Astrocyte (in vitro differentiated cells and primary cell): Measurements from ENCODE around the gene SP6. TPM values are rescaled to one million over a fixed set of nuclear protein-coding genes. Genes with fewer than 3 reads are reported as not detected.
A peak's percentile ranks its signal among the peaks of the same experiment; 100 is the strongest.

Experiments used
- DNase-seq: peaks from one replicate; pipeline ENCODE4 v3.0.0-alpha.2; 2010; ENCODE audit warnings: low read depth
- FAIRE-seq: peaks from 2 replicates; lab custom pipeline; 2011; peaks lifted over from hg19 to GRCh38; lab: Jason Lieb, UNC
- H2AFZ ChIP-seq: 2 replicates; pipeline ENCODE4 v1.6.0; 2012; ENCODE audit warnings: low read depth, low read length, inconsistent platforms
- H3K27ac ChIP-seq: 2 replicates; pipeline ENCODE4 v1.5.1; 2011; ENCODE audit warnings: low read depth, low read length, inconsistent platforms
- H3K27me3 ChIP-seq: 2 replicates; pipeline ENCODE4 v1.6.0; 2011; ENCODE audit warnings: low read length, inconsistent platforms; ENCODE audit not compliant: insufficient read depth
- H3K36me3 ChIP-seq: 2 replicates; pipeline ENCODE4 v1.5.1; 2011; ENCODE audit warnings: low read length, inconsistent platforms; ENCODE audit not compliant: insufficient read depth
- H3K4me1 ChIP-seq: 2 replicates; pipeline ENCODE4 v1.5.1; 2011; ENCODE audit warnings: low read length, inconsistent platforms; ENCODE audit not compliant: insufficient read depth
- H3K4me2 ChIP-seq: 2 replicates; pipeline ENCODE4 v1.6.0; 2012; ENCODE audit warnings: low read length, inconsistent platforms
- H3K4me3 ChIP-seq: 2 replicates; pipeline ENCODE4 v1.5.1; 2011; ENCODE audit warnings: low read depth, mild to moderate bottlenecking, low read length, inconsistent platforms; ENCODE audit not compliant: insufficient read depth
- H3K79me2 ChIP-seq: 2 replicates; pipeline ENCODE4 v1.6.0; 2012; ENCODE audit warnings: mild to moderate bottlenecking, low read length, inconsistent platforms; ENCODE audit not compliant: insufficient read depth
- H3K9ac ChIP-seq: 2 replicates; pipeline ENCODE4 v1.6.0; 2012; ENCODE audit warnings: mild to moderate bottlenecking, low read length, inconsistent platforms
- H3K9me3 ChIP-seq: 2 replicates; pipeline ENCODE4 v1.5.1; 2012; ENCODE audit warnings: low read depth, mild to moderate bottlenecking, low read length, inconsistent platforms; ENCODE audit not compliant: insufficient read depth
- H4K20me1 ChIP-seq: 2 replicates; pipeline ENCODE4 v1.6.0; 2012; ENCODE audit warnings: low read length, inconsistent platforms; ENCODE audit not compliant: insufficient read depth
- H3K27ac Mint-ChIP-seq: one replicate; pipeline ENCODE4 v1.8.0; 2021; ENCODE audit warnings: mild to moderate bottlenecking, mixed read lengths; ENCODE audit not compliant: unreplicated experiment
- H3K27me3 Mint-ChIP-seq: one replicate; pipeline ENCODE4 v1.8.0; 2021; ENCODE audit warnings: low read depth, mixed read lengths; ENCODE audit not compliant: unreplicated experiment
- H3K36me3 Mint-ChIP-seq: one replicate; pipeline ENCODE4 v1.8.0; 2021; ENCODE audit warnings: low read depth, mixed read lengths; ENCODE audit not compliant: unreplicated experiment
- H3K4me1 Mint-ChIP-seq: one replicate; pipeline ENCODE4 v1.8.0; 2021; ENCODE audit warnings: low read depth, mixed read lengths; ENCODE audit not compliant: unreplicated experiment
- H3K4me3 Mint-ChIP-seq: one replicate; pipeline ENCODE4 v1.8.0; 2021; ENCODE audit warnings: mild to moderate bottlenecking, moderate library complexity, mixed read lengths; ENCODE audit not compliant: unreplicated experiment
- H3K9me3 Mint-ChIP-seq: one replicate; pipeline ENCODE4 v1.8.0; 2021; ENCODE audit warnings: mild to moderate bottlenecking, mixed read lengths; ENCODE audit not compliant: unreplicated experiment
- EZH2 ChIP-seq: IDR thresholded peaks from 2 replicates; pipeline ENCODE4 v1.6.1; 2012; ENCODE audit warnings: mild to moderate bottlenecking, low read length, inconsistent platforms; ENCODE audit not compliant: insufficient read depth
- total RNA-seq: library from RNA; stranded (reverse); gene quantifications from 2 replicates; pipeline ENCODE4 v1.2.1, GENCODE V29; 2021
- TF ChIP-seq, protein P1 (sequence below): IDR thresholded peaks from 2 replicates; pipeline ENCODE4 v1.5.1; 2011; ENCODE audit warnings: low read depth, mild to moderate bottlenecking, inconsistent platforms, low read length, moderate library complexity; ENCODE audit not compliant: insufficient read depth

SP6 gene
- total RNA-seq, 1 donor from 2014 or later: 1.6 TPM

DNA sequence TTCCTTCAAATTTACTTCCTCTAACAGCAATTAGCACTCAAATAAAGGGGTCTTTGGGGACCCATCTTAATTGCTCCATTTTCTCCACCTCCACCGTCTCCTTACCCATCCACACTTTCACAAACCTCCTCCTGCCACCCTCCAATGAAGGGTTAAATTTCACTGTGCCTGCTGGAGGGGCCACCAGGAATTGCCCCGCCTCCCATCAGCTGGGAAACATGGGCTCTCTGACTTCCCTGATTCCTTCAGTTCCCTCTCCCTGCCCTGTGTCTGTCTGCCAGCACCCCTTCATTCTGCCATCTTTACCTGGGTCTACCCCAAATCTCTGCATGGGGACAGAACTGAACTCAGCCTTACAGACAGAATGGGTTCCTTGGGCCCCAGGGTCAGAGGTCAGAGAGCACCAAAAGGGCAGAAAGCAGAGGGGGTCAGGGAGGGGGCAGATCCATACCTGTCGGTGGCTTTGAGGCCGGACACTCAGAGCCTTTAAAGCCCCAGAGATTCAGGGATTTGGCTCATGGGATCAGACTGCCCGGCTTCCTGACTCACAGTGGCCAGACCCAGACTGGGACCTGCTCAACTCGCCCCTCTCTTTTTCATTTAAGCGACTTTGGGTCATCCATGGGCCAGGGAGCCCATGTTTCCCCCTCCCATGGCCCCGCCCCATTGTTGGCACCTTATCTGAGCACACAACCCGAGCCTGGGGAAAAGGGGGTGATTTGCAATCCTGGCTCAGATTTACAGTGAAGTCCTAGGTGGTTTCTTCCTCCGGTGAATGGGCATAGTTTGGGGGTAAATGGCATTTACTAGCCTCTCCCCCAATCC lies 27.5 kb upstream of the SP6 start:
- no peak overlapping the region for H2AFZ ChIP-seq
- H3K27me3 Mint-ChIP-seq: peaks cover 18% of the 10 kb centered on the region
- H3K4me3 Mint-ChIP-seq: no peak overlapping the region
- peak overlapping the region; percentile 65 for H3K4me2 ChIP-seq
- no peaks in the 10 kb centered on the region for H3K9me3 ChIP-seq
- TF ChIP-seq EZH2: no peak
- TF ChIP-seq, protein P1, sequence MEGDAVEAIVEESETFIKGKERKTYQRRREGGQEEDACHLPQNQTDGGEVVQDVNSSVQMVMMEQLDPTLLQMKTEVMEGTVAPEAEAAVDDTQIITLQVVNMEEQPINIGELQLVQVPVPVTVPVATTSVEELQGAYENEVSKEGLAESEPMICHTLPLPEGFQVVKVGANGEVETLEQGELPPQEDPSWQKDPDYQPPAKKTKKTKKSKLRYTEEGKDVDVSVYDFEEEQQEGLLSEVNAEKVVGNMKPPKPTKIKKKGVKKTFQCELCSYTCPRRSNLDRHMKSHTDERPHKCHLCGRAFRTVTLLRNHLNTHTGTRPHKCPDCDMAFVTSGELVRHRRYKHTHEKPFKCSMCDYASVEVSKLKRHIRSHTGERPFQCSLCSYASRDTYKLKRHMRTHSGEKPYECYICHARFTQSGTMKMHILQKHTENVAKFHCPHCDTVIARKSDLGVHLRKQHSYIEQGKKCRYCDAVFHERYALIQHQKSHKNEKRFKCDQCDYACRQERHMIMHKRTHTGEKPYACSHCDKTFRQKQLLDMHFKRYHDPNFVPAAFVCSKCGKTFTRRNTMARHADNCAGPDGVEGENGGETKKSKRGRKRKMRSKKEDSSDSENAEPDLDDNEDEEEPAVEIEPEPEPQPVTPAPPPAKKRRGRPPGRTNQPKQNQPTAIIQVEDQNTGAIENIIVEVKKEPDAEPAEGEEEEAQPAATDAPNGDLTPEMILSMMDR: no peak
- no peak for FAIRE-seq
- no peaks in the 10 kb centered on the region for H3K36me3 ChIP-seq
- no peak overlapping the region for H3K9ac ChIP-seq
- no peak overlapping the region for H3K4me3 ChIP-seq
- no peak overlapping the region for H3K27ac ChIP-seq
- H3K4me1 Mint-ChIP-seq: peaks cover 18% of the 10 kb centered on the region
- peaks cover 15% of the 10 kb centered on the region for H3K4me1 ChIP-seq
- H3K27ac Mint-ChIP-seq: peak overlapping the region; percentile 86
- H3K27me3 ChIP-seq: peaks cover 16% of the 10 kb centered on the region
- no peaks in the 10 kb centered on the region for H4K20me1 ChIP-seq
- no peaks in the 10 kb centered on the region for H3K36me3 Mint-ChIP-seq
- H3K9me3 Mint-ChIP-seq: no peaks in the 10 kb centered on the region
- DNase-seq: no peak
- no peaks in the 10 kb centered on the region for H3K79me2 ChIP-seq

- H3K4me2 ChIP-seq: no peak overlapping the region
- H3K27ac ChIP-seq: no peak overlapping the region
- no peak overlapping the region for H3K9ac ChIP-seq
- Mint-ChIP-seq H3K36me3 (no peaks in the 10 kb centered on the region), H3K4me1 (peaks cover 21% of the 10 kb centered on the region), H3K27me3 (peaks cover 14% of the 10 kb centered on the region), H3K27ac (no peak overlapping the region), H3K9me3 (no peaks in the 10 kb centered on the region), H3K4me3 (no peak overlapping the region)
- no peaks in the 10 kb centered on the region for H3K9me3 ChIP-seq
- TF ChIP-seq, protein P1: no peak
- no peak for TF ChIP-seq EZH2
- no peaks in the 10 kb centered on the region for H3K79me2 ChIP-seq
- H2AFZ ChIP-seq: no peak overlapping the region
- no peak overlapping the region for H3K4me3 ChIP-seq
- no peaks in the 10 kb centered on the region for H4K20me1 ChIP-seq
- no peak for FAIRE-seq
- DNase-seq: no peak
- peaks cover 20% of the 10 kb centered on the region for H3K27me3 ChIP-seq
- peaks cover 18% of the 10 kb centered on the region for H3K4me1 ChIP-seq
- H3K36me3 ChIP-seq: no peaks in the 10 kb centered on the region
Observed at GRCh38 chr17:47877368-47878034, 26.5 kb upstream of the SP6 start.
